ENCODE results near the gene ATP2C1.
A peak's percentile ranks its signal among the peaks of the same experiment; 100 is the strongest.

The ATP2C1 gene

GRCh38 chr3:130878464-130878863, 15.4 kb upstream of the ATP2C1 start:
- TF ChIP-seq, protein P1, sequence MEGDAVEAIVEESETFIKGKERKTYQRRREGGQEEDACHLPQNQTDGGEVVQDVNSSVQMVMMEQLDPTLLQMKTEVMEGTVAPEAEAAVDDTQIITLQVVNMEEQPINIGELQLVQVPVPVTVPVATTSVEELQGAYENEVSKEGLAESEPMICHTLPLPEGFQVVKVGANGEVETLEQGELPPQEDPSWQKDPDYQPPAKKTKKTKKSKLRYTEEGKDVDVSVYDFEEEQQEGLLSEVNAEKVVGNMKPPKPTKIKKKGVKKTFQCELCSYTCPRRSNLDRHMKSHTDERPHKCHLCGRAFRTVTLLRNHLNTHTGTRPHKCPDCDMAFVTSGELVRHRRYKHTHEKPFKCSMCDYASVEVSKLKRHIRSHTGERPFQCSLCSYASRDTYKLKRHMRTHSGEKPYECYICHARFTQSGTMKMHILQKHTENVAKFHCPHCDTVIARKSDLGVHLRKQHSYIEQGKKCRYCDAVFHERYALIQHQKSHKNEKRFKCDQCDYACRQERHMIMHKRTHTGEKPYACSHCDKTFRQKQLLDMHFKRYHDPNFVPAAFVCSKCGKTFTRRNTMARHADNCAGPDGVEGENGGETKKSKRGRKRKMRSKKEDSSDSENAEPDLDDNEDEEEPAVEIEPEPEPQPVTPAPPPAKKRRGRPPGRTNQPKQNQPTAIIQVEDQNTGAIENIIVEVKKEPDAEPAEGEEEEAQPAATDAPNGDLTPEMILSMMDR (IDR thresholded peaks at IDR 0.05; ENCODE audit: low read depth, low read length): no peak
- DNase-seq (ENCODE audit: extremely low read depth, low read depth): no peak

DNA sequence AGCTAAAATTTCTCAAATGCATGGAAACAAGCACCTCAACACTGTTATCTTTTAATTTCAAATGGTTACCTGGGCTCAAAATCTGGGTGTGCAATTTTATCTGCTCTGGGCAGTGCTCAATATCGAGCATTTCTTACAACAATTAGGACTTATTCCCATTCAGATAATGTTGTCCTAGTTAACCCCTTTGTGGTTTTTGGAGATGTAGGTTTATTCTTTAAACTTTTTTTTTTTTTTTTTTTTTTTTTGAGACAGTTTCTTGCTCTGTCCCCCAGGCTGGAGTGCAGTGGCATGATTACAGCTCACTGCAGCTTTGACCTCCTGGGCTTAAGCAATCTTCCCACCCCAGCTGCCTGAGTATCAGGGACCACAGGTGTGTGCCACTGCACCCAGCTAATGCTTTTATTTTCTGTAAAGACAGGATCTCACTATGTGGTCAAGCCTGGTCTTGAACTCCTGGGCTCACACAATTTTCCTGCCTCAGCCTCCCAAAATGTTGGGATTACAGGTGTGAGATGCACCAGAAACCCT, 4.4 kb upstream of the ATP2C1 start:
- TF ChIP-seq, protein P1 (IDR thresholded peaks at IDR 0.05; ENCODE audit: low read depth, low read length): no peak
- no peak for DNase-seq (ENCODE audit: extremely low read depth, low read depth)

- TF ChIP-seq, protein P1 (IDR thresholded peaks at IDR 0.05; ENCODE audit: low read depth, low read length): peak; percentile 81
- DNase-seq (ENCODE audit: extremely low read depth, low read depth): peak; percentile 52
Measured at GRCh38 chr3:130892759-130893375, 1.0 kb upstream of the ATP2C1 start.

- no peak for DNase-seq (ENCODE audit: extremely low read depth, low read depth)
- TF ChIP-seq, protein P1 (IDR thresholded peaks at IDR 0.05; ENCODE audit: low read depth, low read length): no peak
Measured at GRCh38 chr3:130894130-130894985, 474 bp downstream of the ATP2C1 start.

DNA sequence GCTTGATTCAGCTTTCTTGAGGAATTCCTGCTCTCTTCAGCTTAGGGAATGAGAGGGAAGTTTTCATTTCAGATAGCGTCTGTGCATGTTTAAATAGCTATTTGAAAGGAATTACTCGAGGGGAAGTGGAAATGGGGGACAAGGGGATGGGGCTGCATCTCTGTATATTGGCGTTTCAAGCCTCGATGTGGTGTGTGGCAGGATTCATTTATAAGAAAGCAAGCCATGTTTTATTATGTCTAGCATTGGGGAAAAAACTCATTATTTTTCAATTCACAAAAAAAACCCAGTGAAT, 1.0 kb downstream of the ATP2C1 start:
- DNase-seq (ENCODE audit: extremely low read depth, low read depth): no peak
- TF ChIP-seq, protein P1 (IDR thresholded peaks at IDR 0.05; ENCODE audit: low read depth, low read length): no peak

DNA sequence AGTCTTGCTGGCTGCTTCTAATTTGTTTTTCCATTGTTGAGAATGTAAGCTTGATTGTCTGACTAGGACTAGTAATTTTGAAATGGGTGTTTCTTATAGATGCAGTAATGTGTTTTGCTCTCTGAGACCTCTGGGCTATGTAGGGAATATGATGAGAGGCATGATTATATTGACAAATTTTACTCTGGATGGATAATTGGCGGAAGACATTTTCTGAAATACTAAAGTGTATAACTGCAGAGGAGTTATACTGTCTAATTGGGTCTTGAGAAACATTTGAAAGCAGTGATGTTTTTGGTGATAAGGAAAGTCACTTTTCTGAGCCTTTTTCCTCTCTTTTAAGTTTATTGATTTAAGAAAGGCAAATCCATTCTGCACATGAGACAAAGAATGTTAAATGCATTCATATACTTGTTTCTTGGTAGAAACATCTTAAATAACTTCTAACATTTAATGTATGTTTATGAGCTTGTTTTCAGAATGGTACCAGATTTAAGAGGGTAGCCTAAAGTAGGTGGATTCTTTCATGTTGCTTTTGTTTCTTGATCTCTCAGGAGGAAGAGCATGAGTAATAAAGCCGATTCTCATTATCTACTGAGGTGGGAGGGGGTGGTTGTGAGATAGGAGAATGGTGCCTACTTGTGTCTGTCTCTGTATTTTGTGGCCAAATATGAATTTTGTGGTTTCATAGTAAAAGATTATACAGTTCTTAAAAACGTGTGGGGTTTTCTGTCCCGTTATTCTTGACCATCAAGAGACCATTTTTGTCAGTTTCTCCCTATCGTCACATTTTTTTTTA, 2.0 kb downstream of the ATP2C1 start:
- no peak for DNase-seq (ENCODE audit: extremely low read depth, low read depth)
- TF ChIP-seq, protein P1 (IDR thresholded peaks at IDR 0.05; ENCODE audit: low read depth, low read length): no peak
